MM.1S (cell line): ENCODE data around the gene RANBP9.

Experiments used
- DNase-seq: peaks from one replicate; pipeline ENCODE4 v3.0.0-alpha.2; 2015
- H2AFZ ChIP-seq: fragments of 300-600 bp; sonication (generic); 2 replicates; pipeline ENCODE4 v1.6.0; 2016; ENCODE audit warnings: antibody characterized with exemption, low read length
- H3F3A ChIP-seq: fragments of 300-600 bp; sonication (generic); 2 replicates; pipeline ENCODE4 v1.6.1; 2016; ENCODE audit warnings: mild to moderate bottlenecking, antibody characterized with exemption, low read length, moderate library complexity, mixed read lengths; ENCODE audit not compliant: insufficient read depth
- H3K27ac ChIP-seq: fragments of 300-600 bp; sonication (generic); 2 replicates; pipeline ENCODE4 v1.5.1; 2016; ENCODE audit warnings: mild to moderate bottlenecking, low read length
- H3K27me3 ChIP-seq: fragments of 300-600 bp; sonication (generic); replicated peaks from 2 replicates; pipeline ENCODE4 v1.6.0; 2016; ENCODE audit warnings: low read length; ENCODE audit not compliant: insufficient read depth
- H3K36me3 ChIP-seq: fragments of 300-600 bp; sonication (generic); replicated peaks from 2 replicates; pipeline ENCODE4 v1.6.1; 2016; ENCODE audit warnings: mild to moderate bottlenecking, low read length, mixed read lengths; ENCODE audit not compliant: insufficient read depth
- H3K4me1 ChIP-seq: fragments of 300-600 bp; sonication (generic); 2 replicates; pipeline ENCODE4 v1.6.1; 2016; ENCODE audit warnings: low read length, mixed read lengths
- H3K4me2 ChIP-seq: fragments of 300-600 bp; sonication (generic); 2 replicates; pipeline ENCODE4 v1.6.0; 2016; ENCODE audit warnings: low read depth, low read length
- H3K4me3 ChIP-seq: fragments of 300-600 bp; sonication (generic); 2 replicates; pipeline ENCODE4 v1.5.1; 2016; ENCODE audit warnings: low read length, mixed read lengths
- H3K79me2 ChIP-seq: fragments of 300-600 bp; sonication (generic); 2 replicates; pipeline ENCODE4 v1.6.1; 2016; ENCODE audit warnings: mixed run types, low read length, mixed read lengths
- H3K9ac ChIP-seq: fragments of 300-600 bp; sonication (generic); 2 replicates; pipeline ENCODE4 v1.6.1; 2016; ENCODE audit warnings: low read length, mixed read lengths
- H3K9me2 ChIP-seq: fragments of 300-600 bp; sonication (generic); replicated peaks from 2 replicates; pipeline ENCODE4 v1.6.1; 2016; ENCODE audit warnings: mild to moderate bottlenecking, low read length, mixed read lengths; ENCODE audit not compliant: insufficient read depth
- H3K9me3 ChIP-seq: fragments of 300-600 bp; sonication (generic); replicated peaks from 2 replicates; pipeline ENCODE4 v1.6.1; 2016; ENCODE audit warnings: mild to moderate bottlenecking, low read length, mixed read lengths; ENCODE audit not compliant: insufficient read depth
- H4K20me1 ChIP-seq: fragments of 300-600 bp; sonication (generic); 2 replicates; pipeline ENCODE4 v1.6.1; 2016; ENCODE audit warnings: mild to moderate bottlenecking, low read length, moderate library complexity, mixed read lengths; ENCODE audit not compliant: insufficient read depth
- EZH2 ChIP-seq: fragments of 300-600 bp; sonication (generic); optimal IDR thresholded peaks from 2 replicates; pipeline ENCODE3; 2017; ENCODE audit warnings: low read depth, mild to moderate bottlenecking, antibody characterized with exemption, low read length, mixed read lengths
- EZH2phosphoT487 ChIP-seq: fragments of 300-600 bp; sonication (generic); IDR thresholded peaks from 2 replicates; pipeline ENCODE4 v1.6.1; 2018; ENCODE audit warnings: antibody characterized with exemption, low read length
- TF ChIP-seq, protein P1 (sequence below): fragments of 300-600 bp; sonication (generic); IDR thresholded peaks from 2 replicates; pipeline ENCODE4 v1.5.1; 2016; ENCODE audit warnings: antibody characterized with exemption, low read length, mixed read lengths

Gene RANBP9

DNA sequence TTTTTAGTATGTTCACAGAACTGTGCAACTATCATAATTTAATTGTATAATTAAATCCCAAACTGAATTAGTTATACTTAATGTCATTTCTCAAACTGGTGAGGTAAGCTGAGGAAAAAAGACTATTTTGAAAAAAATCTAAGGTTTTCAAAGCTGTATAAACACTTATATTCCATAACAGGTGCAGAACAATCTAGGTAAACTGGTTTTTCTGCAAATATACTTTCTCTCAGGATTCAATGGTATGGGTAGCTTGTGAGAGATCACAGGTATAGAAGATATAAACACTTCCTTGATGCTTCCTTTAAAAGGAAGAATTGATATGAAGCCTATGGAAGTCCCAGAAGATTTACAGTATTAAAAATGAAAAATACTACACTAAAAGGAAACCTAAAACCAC is 62.8 kb downstream of the RANBP9 start:
- Histone ChIP-seq H3K79me2 (no peaks in the 10 kb centered on the region), H3K4me2 (no peak overlapping the region)
- TF ChIP-seq, protein P1, sequence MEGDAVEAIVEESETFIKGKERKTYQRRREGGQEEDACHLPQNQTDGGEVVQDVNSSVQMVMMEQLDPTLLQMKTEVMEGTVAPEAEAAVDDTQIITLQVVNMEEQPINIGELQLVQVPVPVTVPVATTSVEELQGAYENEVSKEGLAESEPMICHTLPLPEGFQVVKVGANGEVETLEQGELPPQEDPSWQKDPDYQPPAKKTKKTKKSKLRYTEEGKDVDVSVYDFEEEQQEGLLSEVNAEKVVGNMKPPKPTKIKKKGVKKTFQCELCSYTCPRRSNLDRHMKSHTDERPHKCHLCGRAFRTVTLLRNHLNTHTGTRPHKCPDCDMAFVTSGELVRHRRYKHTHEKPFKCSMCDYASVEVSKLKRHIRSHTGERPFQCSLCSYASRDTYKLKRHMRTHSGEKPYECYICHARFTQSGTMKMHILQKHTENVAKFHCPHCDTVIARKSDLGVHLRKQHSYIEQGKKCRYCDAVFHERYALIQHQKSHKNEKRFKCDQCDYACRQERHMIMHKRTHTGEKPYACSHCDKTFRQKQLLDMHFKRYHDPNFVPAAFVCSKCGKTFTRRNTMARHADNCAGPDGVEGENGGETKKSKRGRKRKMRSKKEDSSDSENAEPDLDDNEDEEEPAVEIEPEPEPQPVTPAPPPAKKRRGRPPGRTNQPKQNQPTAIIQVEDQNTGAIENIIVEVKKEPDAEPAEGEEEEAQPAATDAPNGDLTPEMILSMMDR, result no peak
- no peak for TF ChIP-seq EZH2phosphoT487
- TF ChIP-seq EZH2, result no peak

DNA sequence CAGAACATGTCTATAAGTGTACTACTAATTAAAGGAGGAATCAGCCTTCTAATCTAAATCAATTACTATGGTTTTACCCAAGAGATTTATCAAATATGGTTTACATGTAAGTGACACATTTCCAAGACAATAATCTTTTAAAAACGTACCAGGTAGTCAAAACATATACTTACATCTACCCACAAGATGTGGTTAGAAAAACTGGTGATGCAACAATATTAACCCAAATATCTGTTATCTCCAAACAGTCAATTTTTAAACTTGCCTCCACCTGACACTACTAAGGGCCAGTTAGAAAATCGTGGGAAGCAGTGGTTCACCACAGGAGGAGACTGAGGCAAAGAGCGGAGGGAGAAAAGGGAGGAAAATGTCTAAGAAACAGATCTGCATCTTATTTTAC is 68.5 kb downstream of the RANBP9 start:
- Histone ChIP-seq H3K4me3 (no peak overlapping the region), H3K4me1 (no peaks in the 10 kb centered on the region), H3K27me3 (no peaks in the 10 kb centered on the region), H3K36me3 (peaks cover 4% of the 10 kb centered on the region; the same call in 1 of the 2 replicates), H3K4me2 (no peak overlapping the region), H3F3A (no peaks in the 10 kb centered on the region), H3K27ac (no peak overlapping the region), H3K9ac (no peak overlapping the region), H4K20me1 (no peaks in the 10 kb centered on the region), H3K9me2 (no peaks in the 10 kb centered on the region), H3K79me2 (no peaks in the 10 kb centered on the region), H2AFZ (no peak overlapping the region), H3K9me3 (no peaks in the 10 kb centered on the region)
- TF ChIP-seq, protein P1, result no peak
- no peak for TF ChIP-seq EZH2
- TF ChIP-seq EZH2phosphoT487, result no peak
- DNase-seq, result no peak

More for the DNA sequence above, 62.8 kb downstream of the RANBP9 start:
- no peaks in the 10 kb centered on the region for H3K27me3 ChIP-seq
- no peak overlapping the region for H3K27ac ChIP-seq
- H3K9me3 ChIP-seq, result no peaks in the 10 kb centered on the region
- H3K9ac ChIP-seq, result no peak overlapping the region
- no peak overlapping the region for H2AFZ ChIP-seq
- no peak overlapping the region for H3K4me3 ChIP-seq
- 0 out of 2 replicates have a peak, but pooled peaks cover 4% of the 10 kb centered on the region for H3K36me3 ChIP-seq
- DNase-seq, result no peak
- H3F3A ChIP-seq, result no peaks in the 10 kb centered on the region
- H3K9me2 ChIP-seq, result no peaks in the 10 kb centered on the region
- H4K20me1 ChIP-seq, result no peaks in the 10 kb centered on the region
- no peaks in the 10 kb centered on the region for H3K4me1 ChIP-seq

DNA sequence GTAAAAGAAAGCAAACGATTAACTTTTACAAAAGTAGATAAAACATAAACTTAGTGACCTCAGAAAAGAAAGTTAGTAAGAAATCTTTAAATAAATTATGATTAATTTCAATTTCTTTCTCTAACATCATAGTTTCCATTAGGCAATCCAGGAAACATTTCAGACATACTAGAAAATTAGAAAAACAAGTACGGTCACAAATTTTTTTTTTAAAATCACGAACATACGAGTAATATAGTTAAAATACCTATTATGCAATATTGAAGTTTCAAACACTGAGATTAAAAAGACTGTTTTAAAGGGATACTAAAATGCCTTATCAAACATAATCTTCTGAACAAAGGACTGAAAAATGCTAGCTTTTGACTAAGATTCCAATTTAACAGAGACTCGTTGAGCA is 70.3 kb downstream of the RANBP9 start:
- H2AFZ ChIP-seq, result no peak overlapping the region
- H3K9me3 ChIP-seq, result no peaks in the 10 kb centered on the region
- H3K27me3 ChIP-seq, result no peaks in the 10 kb centered on the region
- H3F3A ChIP-seq, result no peaks in the 10 kb centered on the region
- H3K9ac ChIP-seq, result no peak overlapping the region
- DNase-seq, result no peak
- H3K36me3 ChIP-seq, result peaks cover 10% of the 10 kb centered on the region; the same call in 1 of the 2 replicates
- no peak for TF ChIP-seq EZH2
- no peak for TF ChIP-seq EZH2phosphoT487
- TF ChIP-seq, protein P1, result no peak
- no peaks in the 10 kb centered on the region for H3K4me1 ChIP-seq
- H4K20me1 ChIP-seq, result no peaks in the 10 kb centered on the region
- no peak overlapping the region for H3K27ac ChIP-seq
- no peak overlapping the region for H3K4me3 ChIP-seq
- H3K79me2 ChIP-seq, result no peaks in the 10 kb centered on the region
- H3K9me2 ChIP-seq, result no peaks in the 10 kb centered on the region
- H3K4me2 ChIP-seq, result no peak overlapping the region
